Measurements from ENCODE around the gene ZC3H10.
"Not testable (repeated sequence)": the region's sequence is repeated elsewhere in the genome, so short reads cannot be mapped to it uniquely, and the experiment has no call there.

ZC3H10 gene

GRCh38 chr12:56103066-56103711 lies 14.9 kb upstream of the ZC3H10 start:
- DNase-seq = no peak

GRCh38 chr12:56103823-56104108 lies 14.3 kb upstream of the ZC3H10 start:
- DNase-seq = peak; percentile 50

- DNase-seq = peak; percentile 97
Measured at GRCh38 chr12:56104109-56104814, 13.8 kb upstream of the ZC3H10 start, which contains the start of gene PA2G4. PA2G4 (plus strand) TSS chr12:56104559; CDS start chr12:56104738, 179 bp downstream.

DNA sequence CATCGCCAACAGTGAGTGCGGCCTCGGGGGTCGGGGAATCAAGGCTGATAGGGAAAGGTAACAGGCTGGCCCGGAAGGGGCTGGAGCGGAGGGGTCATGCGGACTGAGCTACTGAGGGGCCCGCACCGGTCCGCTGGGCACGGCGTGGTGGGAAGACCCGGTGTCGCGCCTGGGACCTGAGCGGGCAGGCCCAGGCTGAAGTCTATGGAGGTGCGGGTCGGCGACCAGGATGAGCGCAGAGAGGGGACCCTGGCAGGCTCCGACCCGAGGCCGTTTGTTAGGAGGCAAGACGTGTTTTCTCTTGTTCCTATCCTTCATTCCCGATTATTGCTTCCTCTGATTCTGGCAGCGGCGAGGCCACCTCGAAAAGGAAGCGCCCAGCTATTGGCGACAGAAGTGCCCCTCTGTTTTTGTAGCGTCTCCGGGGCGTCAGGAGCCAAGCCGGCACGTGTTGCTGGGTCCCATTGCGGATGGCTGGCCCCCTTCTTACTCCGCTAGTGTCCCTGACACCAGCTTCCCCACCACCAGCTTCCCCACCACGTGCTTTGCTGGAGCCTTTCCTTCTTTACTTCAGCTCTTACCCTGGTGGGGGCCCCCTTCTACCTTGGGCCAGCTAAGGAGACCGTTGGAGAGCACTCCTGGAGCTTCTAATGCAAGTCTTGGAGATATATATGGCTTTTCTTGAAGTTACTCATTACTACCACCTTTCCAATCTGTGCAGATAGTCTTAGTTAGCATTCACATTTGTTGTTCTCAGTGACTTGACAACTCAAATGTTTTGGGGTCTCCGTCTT lies 13.1 kb upstream of the ZC3H10 start:
- DNase-seq = no peak

DNA sequence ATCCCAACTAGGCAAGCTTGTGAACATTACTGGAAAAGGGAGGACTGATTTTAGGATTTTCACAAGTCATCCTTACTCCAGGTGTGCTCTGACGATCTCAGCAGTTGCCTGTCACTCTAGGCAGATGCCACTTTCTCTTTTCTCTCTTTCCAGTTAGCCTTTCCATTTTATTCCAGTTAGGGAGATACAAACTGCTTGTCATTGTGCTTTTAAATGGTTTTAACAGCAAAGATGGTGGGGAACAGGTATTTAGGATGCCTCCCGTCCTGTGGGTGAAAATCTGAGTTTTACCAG lies 12.5 kb upstream of the ZC3H10 start:
- no peak for DNase-seq

DNA sequence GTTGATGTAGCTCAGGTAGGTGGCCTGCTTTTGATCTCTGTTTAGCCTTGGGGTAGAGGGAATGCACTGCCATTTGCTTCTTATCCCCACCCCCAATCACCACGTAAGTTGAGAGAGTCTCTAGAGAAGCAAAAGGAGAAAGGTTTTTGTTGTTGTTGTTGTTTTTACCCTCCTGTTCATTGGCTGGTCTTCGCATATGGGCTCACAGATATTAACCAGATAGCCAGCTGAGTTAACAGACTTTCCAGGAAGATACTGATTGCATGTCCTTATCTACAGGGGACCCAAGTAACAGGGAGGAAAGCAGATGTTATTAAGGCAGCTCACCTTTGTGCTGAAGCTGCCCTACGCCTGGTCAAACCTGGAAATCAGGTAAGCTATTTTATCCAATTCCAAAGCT lies 10.8 kb upstream of the ZC3H10 start:
- no peak for DNase-seq

- DNase-seq = no peak
Measured at GRCh38 chr12:56110571-56110970, 7.5 kb upstream of the ZC3H10 start.

DNA sequence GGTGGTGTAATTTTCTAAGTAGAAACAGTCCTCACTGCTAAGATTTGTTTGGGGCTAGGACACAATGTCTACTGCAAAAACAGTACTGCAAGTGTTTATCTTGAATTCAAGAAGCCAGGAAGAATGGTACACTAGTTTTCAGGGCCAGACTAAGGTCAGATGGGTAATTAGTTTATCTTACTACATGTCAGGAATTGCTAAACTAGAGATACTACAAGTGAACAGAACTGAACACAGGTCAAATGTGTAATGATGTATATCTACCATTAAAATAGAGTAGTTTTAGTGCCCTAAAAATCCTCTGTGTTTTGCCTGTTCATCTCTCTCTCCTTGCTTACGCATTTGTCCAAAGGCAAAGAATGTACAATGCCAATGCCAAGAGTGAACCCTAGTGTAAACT lies 4.0 kb upstream of the ZC3H10 start:
- DNase-seq = no peak

DNA sequence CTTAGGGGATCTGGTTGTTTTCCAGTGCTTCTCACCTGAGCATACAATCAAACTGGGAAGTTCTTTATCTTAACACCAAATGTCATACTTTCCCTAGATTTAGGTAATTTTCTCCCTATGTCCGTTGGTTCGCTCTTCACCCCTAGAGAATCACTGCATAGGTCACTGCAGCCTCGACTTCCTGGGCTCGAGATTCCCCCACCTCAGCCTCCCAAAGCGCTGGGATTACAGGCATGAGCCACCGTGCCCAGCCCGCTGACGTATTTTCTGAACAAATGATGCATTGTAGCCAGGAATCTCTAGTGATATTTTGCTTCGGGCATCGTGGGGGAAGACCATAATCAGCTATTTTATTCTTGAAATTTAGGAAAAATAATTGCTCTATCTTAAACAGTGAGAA lies 2.7 kb upstream of the ZC3H10 start:
- DNase-seq = no peak

DNA sequence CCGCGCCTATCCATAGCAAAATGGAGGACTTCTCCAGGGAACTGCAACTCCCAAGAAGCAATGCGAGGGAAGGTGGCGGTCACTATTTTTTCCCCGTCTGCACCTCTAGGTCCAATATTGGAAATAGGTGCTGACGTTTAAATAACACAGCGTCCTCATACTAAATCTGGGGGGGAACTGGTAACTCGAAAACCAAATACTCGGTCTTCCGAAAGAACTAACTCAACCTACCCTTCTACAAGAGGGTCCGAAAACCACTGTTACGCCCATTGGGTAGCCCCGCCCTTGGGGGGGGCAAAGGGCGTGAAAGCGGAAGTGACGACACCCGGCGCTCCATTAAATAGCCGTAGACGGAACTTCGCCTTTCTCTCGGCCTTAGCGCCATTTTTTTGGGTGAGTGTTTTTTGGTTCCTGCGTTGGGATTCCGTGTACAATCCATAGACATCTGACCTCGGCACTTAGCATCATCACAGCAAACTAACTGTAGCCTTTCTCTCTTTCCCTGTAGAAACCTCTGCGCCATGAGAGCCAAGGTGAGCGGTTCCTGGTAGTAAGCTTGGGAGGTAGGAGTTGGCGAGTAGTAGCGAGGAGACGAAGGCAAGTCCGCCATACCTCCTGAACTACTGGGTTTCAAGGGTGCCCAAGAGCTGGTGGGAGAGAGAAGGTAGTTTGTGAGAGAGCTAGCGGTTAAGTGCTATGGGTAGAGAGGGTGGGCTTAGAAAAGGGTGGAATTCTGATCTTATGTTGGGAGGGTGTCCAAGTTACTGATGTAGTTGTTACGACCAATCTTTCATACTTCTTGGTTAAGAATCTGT lies 1.6 kb upstream of the ZC3H10 start, which contains the start of gene RPL41:
TSS of gene RPL41 (plus strand) at position 367 of the 815 bp plus-strand sequence.
- DNase-seq = peak; percentile 85

- DNase-seq = not testable (repeated sequence)
Measured at GRCh38 chr12:56117082-56117706, 872 bp upstream of the ZC3H10 start.

DNA sequence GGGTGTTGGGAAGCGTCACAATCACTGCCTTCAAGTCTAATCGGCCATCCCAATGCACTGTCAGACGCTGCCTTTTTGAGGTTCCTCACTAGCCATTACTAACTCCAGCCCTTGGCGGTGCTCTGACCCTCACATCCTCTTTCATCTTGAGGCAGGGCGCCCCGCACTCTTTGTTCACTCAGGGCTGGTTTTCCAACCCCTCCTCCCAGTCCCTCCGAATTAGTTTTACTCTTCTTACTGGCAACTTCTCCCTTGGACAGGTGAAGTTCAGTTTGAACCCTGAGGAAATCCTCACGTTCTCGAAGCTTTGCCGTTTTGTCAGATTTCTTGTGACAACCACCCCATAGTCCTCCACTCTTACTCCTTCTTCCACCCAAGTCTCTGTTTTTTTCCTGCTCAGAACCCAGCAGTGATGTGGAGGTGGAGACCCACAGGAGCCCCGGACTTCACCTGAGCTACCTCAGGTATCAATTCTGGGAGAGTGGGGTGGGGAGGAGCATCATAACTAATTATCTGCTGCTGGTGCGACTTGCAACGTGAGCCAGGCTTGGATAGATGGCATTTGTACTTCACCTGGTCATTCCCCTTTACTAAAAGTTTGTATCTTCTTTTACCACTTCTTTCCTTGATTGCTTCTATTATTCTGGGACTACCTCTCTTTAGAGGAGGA lies 757 bp downstream of the ZC3H10 start:
- no peak for DNase-seq

GRCh38 chr12:56119361-56119796 lies 1.3 kb downstream of the ZC3H10 start:
- DNase-seq = peak; percentile 77

GRCh38 chr12:56120158-56120846 lies 2.2 kb downstream of the ZC3H10 start:
- no peak for DNase-seq

- no peak for DNase-seq
Measured at GRCh38 chr12:56121204-56121870, 3.3 kb downstream of the ZC3H10 start.

GRCh38 chr12:56122637-56123036 lies 4.6 kb downstream of the ZC3H10 start:
- no peak for DNase-seq

DNA sequence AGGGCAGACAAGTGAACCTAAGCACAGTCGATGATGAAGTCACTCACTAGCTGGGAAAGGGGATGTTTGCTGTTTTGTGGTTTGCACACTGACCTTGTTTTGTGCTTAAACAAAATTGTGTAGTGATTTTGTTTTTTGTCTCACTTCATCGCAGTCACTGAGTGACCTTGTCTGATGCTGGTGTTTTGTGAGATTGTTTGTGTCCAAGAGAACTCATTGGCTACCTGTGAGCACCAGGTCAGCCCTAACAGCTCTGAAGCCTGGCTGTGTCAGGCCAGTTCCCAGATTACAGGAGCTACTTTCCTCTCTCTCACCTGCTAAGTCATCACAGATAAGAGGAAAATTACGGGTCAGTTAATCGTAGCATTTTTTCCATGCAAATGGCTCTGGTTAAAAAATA lies 6.1 kb downstream of the ZC3H10 start:
- no peak for DNase-seq

GRCh38 chr12:56126732-56127239 lies 8.7 kb downstream of the ZC3H10 start:
- no peak for DNase-seq

- no peak for DNase-seq
Measured at GRCh38 chr12:56127485-56127887, 9.4 kb downstream of the ZC3H10 start.

GRCh38 chr12:56127888-56128669 lies 10.0 kb downstream of the ZC3H10 start, which contains the start of gene ESYT1:
ESYT1 (plus strand) TSS chr12:56128267; CDS start chr12:56128320, 53 bp downstream.
- peak; percentile 99 for DNase-seq

Data from NCI-H446 treated with DMSO at 0.1 percent for 48 hours (cell line).